HG03520 (cell line): ENCODE data around the gene NTN5.

Experiments
- ATAC-seq: cut with Tn5 transposase; IDR thresholded peaks from one replicate; pipeline ENCODE4 v1.9.1; 2021; ENCODE audit warnings: mild to moderate bottlenecking, moderate library complexity; ENCODE audit not compliant: unreplicated experiment

NTN5 gene

DNA sequence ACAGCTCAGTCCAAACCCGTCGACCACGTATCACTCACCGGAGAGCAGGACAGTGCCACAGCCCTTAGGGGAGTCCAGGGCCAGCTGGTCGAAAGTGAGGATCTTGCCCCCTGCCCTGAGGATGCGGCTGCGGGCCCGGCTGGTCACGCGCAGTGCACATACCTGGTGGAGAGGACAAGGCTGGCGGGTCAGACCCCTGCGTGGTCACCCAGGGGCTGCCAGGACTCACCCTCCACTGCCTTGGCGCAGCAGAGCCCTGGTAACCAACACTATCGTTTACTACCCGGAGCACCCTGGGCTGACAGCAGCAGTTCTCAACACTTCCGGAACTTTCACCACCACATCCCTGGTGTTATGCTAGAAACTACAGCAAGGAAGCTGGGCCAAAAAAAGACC is 56.8 kb downstream of the NTN5 start:
- ATAC-seq, result no peak

DNA sequence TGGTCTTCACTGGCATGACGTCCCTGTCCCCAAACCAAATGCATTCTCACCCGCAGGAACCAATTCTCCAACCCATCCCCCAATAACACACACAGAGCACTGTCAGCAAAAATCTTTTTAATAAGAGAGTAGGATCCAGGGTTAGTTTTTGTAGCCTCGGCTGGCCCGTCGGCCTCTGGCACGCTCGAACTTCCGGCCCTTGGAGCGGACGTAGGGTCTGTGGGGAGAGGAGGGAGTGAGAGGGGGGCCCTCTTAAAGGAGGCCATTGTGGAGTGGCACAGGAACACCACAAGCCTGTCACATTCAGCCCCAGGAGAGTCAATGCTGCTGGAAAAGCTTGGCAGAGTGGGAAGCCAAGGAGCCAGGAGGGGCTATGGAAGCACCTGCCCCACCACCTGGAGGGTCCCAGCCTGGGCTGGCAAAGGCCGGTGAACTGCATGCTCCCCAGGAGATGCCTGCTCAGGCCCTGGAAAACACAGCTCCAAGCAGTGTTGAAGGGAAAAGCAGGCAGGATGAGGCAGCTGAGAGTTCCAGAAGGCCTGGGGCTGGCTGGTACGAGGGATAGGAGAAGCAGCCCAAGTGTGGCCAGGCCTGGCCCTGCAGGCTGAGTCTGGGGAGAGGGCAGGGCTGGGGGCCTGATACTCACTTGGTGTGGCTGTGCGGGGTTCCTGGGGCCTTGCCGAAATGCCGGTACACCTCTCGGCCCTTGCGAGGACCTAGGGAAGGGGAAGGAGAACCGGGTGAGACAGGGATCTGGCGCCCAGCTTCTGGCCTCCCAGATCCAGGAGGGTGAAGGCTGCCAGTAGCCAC is 57.4 kb downstream of the NTN5 start:
- no peak for ATAC-seq

DNA sequence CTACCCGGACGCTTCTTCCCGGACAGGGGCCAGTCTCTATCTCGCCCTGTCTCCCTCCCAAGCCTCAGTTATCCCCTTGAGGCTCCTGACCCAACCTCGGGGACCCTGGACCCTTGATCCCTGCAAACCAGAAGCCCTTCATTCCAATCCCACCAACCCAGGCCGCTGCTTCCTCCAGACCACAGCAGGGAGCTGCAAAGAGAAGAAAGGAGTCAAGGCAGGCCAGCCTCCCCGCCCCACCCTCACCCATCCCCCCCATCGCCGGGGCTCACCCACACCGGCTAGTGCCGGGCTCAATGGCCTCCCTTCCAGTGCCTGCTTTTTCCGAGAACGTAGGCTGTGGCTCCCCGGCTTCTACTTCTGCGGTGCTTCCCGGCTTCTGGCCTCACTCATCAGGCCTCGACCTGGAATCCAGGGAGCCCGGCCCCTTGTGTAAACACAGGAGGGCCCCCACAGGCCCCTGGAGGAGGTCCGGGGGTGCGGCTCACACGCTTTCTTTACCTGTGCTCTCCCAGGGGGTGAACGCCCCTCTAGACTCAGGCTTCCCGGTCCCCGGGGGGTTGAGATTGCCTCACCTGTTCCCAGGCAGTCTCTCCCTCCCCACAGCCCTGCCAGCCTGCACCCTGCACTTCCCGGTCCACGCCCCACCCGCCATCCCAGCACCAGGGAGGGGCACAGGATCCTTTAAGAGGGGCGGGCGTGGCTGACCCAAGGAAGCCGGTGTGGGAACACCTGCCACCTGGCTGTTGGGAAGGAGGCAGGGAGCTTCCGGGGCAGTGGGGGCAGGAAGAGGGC is 58.2 kb downstream of the NTN5 start, which contains the start of gene FAM83E:
Gene FAM83E (minus strand): TSS at position 641 of the 795 bp plus-strand sequence. CDS start 1,704 bp downstream, outside the sequence.
- no peak for ATAC-seq

GRCh38 chr19:48613852-48614435 is 58.9 kb downstream of the NTN5 start:
- ATAC-seq, result no peak

DNA sequence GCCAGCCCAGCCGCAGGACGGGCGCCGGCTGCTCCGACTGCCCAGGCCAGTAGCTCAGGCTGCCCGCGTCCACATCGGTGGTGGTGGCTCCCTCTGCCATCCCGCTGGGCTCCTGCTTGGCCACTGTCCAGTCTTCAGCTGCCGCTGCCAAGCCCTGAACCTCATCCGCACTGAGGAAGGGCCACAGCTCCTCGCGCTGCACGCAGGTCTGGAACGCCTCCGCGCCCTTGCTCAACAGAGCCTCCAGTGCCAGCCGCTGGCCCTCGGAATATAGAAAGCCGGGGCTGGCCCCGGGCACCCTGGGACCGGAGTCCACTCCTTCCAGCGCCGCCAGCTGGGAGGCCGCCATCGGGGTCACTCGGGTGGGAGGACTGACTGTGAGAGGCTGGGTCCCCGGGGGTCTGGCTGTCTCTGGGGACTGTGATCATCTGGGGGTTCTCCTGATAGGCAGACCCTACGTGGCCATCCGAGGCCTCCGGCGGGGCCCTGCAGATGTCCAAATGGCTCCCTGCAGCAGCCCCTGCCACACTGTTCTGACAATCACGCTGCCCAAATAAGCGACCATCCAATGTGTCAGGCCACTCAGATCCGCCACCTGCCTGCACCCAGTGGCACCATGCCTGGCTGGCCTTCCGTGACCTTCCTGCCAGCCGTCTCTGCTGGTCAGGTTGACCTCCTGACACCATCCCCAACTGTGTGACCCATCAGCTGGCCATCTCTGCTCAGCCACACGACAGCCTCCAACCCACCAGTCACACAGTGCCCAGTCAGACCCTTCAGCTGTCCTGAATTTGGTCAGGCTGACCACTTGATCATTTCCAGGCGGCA is 59.6 kb downstream of the NTN5 start:
- no peak for ATAC-seq

- no peak for ATAC-seq
These were observed 60.9 kb downstream of the NTN5 start for GRCh38 chr19:48611872-48612271.
